HG02763 (cell line): ENCODE results near the gene ZDHHC24.
"Not testable (repeated sequence)": the region's sequence is repeated elsewhere in the genome, so short reads cannot be mapped to it uniquely, and the experiment has no call there.

Experiments
- ATAC-seq: cut with Tn5 transposase; IDR thresholded peaks from one replicate; pipeline ENCODE4 v1.9.1; 2021; ENCODE audit warnings: mild to moderate bottlenecking, moderate library complexity; ENCODE audit not compliant: unreplicated experiment

Gene ZDHHC24

GRCh38 chr11:66545701-66546367 lies at the start of gene ZDHHC24:
Gene ZDHHC24 (minus strand): TSS chr11:66546048. CDS start chr11:66546003, 45 bp downstream.
- ATAC-seq, result peak; percentile 84

GRCh38 chr11:66595245-66595904 lies 49.5 kb upstream of the ZDHHC24 start:
- no peak for ATAC-seq

- ATAC-seq, result no peak
These were observed 47.8 kb upstream of the ZDHHC24 start for GRCh38 chr11:66593650-66594049.

- peak; percentile 13 for ATAC-seq
These were observed 47.4 kb upstream of the ZDHHC24 start for GRCh38 chr11:66593303-66593635.

GRCh38 chr11:66592457-66593302 lies 46.8 kb upstream of the ZDHHC24 start, which contains the start of the genes CCDC87 and CCS:
Gene CCDC87 (minus strand): TSS chr11:66593063. CDS start chr11:66593015, 48 bp downstream.
Gene CCS (plus strand): TSS chr11:66593185. CDS start chr11:66593262, 77 bp downstream.
- ATAC-seq, result peak; percentile 95

GRCh38 chr11:66591175-66591574 lies 45.3 kb upstream of the ZDHHC24 start:
- ATAC-seq, result no peak

GRCh38 chr11:66589996-66590675 lies 44.3 kb upstream of the ZDHHC24 start:
- ATAC-seq, result no peak

- not testable (repeated sequence) for ATAC-seq
These were observed 43.5 kb upstream of the ZDHHC24 start for GRCh38 chr11:66589315-66589714.

GRCh38 chr11:66586136-66586535 lies 40.3 kb upstream of the ZDHHC24 start:
- no peak for ATAC-seq

GRCh38 chr11:66585447-66585846 lies 39.6 kb upstream of the ZDHHC24 start:
- not testable (repeated sequence) for ATAC-seq

- not testable (repeated sequence) for ATAC-seq
These were observed 36.8 kb upstream of the ZDHHC24 start for GRCh38 chr11:66582565-66583147.

- no peak for ATAC-seq
These were observed 35.4 kb upstream of the ZDHHC24 start for GRCh38 chr11:66581261-66581660.

GRCh38 chr11:66580803-66581202 lies 35.0 kb upstream of the ZDHHC24 start:
- ATAC-seq, result no peak

GRCh38 chr11:66579017-66579606 lies 33.3 kb upstream of the ZDHHC24 start:
- ATAC-seq, result no peak

GRCh38 chr11:66570850-66571180 lies 25.0 kb upstream of the ZDHHC24 start:
- no peak for ATAC-seq

- ATAC-seq, result no peak
These were observed 24.4 kb upstream of the ZDHHC24 start for GRCh38 chr11:66570079-66570849.

GRCh38 chr11:66569076-66569475 lies 23.2 kb upstream of the ZDHHC24 start:
- no peak for ATAC-seq

GRCh38 chr11:66568124-66568916 lies 22.5 kb upstream of the ZDHHC24 start, which contains the start of gene CTSF:
Gene CTSF (minus strand): TSS chr11:66568606. CDS start chr11:66568486, 120 bp downstream.
- ATAC-seq, result no peak

- no peak for ATAC-seq
These were observed 21.9 kb upstream of the ZDHHC24 start for GRCh38 chr11:66567787-66568123.
